AG09319 (cell line): Measurements from ENCODE around the gene ELMO1.

Source experiments
- DNase-seq: peaks from one replicate; pipeline ENCODE4 v3.0.0-alpha.2; 2010; ENCODE audit warnings: low read depth; ENCODE audit errors: extremely low read depth
- CTCF ChIP-seq: IDR thresholded peaks from 2 replicates; pipeline ENCODE4 v1.5.1; 2011; ENCODE audit warnings: low read depth, mild to moderate bottlenecking, inconsistent platforms, low read length, moderate library complexity

Gene ELMO1

DNA sequence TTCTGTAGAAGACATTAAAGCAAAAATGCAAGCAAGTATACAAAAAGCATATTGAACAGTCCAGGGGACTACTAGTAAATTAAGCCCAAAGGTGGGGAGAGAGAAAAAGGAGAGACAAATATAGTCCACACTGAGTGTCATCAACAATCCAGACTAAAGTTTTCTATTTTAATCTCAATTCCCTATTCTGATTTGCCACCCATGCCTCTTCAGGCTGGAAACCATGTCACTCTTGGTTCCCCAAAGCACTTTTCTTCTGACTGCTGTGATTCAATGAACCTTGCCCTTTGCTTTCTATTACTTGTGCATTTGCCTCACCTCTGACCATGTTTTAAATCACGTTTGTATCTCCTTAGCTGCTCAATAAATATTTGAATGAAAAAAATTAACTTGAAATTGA is 629.0 kb downstream of the ELMO1 start:
- TF ChIP-seq CTCF: no peak
- DNase-seq: no peak

DNA sequence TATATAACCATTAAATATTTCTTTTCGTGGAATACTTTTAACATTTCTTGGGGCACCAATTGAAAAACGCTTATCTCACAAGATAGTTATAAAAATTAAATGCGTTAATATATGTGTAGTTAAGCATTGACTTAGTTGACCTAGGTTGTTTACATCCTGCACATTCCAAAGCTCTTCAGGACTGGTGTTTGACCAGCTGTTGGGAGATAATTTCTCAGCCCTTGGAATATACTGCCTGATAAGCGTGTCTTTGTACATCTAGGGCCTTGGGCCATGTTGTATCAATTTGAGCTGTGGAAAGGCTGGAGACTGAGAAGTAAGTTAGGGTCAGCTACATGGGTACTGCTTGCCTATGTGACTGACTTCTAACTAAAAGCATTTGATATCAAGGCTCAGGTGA is 634.4 kb downstream of the ELMO1 start:
- no peak for TF ChIP-seq CTCF
- DNase-seq: no peak

GRCh38 chr7:36811807-36812206 is 636.9 kb downstream of the ELMO1 start:
- DNase-seq: no peak
- TF ChIP-seq CTCF: no peak

DNA sequence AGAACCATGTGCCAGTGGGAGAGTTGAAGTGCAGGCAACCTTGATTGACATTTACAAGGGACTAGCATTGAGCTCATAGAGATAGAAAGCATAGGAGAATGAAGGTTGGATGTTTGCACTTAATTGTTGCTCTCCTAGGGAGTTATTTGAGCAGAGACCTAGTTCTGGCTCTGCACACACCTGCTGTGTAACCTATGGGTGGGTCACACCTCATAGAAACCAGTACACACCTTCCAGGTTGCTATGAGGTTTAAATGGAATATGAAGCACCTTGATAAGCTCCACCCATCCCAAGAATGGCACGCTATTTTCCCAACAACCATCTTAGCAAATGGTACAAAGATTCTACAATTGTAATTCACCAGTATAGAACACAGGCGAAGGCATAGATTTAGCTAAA is 638.2 kb downstream of the ELMO1 start:
- no peak for DNase-seq
- TF ChIP-seq CTCF: no peak

GRCh38 chr7:36810032-36810431 is 638.6 kb downstream of the ELMO1 start:
- no peak for TF ChIP-seq CTCF
- DNase-seq: no peak

GRCh38 chr7:36809510-36809909 is 639.2 kb downstream of the ELMO1 start:
- DNase-seq: no peak
- TF ChIP-seq CTCF: no peak

DNA sequence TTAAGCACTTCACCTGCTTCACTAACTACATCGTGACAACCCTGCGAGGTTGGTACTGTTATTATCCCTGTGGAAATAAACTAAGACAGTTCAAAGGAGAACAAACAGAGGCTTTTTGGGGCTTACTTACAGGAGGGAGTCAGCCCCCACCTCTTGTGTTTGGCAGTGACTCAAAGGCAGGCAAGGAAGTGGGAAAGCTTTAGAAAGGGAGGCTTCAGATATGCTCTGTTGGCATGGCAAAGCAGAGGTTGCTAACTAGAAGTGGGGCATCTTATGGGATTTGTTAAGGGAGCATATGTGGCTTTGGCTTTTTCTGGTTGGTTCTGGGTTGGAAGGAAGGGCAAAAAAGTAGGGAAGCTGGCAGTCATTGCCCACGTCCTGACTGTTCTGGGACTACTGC is 639.6 kb downstream of the ELMO1 start:
- DNase-seq: no peak
- no peak for TF ChIP-seq CTCF
